Spleen (tissue), 7 donors: ENCODE measurements around the gene C2CD2.

Experiments
- CTCF ChIP-seq, 11 experiments: fragments of 200-600 bp in 7 of 11; fragments of 450-650 bp in 4 of 11; sonication (generic) in 4 of 11; IDR thresholded peaks in 8 of 11; conservative IDR thresholded peaks in 3 of 11; 1 replicate in 7 of 11; 2 replicates in 4 of 11; pipeline versions ENCODE4 v1.4.0 to v1.8.0; 2016 to 2021; ENCODE audit warnings: antibody characterized with exemption in 11 of 11, inconsistent platforms in 4 of 11, mild to moderate bottlenecking in 1 of 11
- POLR2A ChIP-seq, 3 donors: fragments of 450-650 bp; IDR thresholded peaks; one replicate each; pipeline ENCODE4 v1.5.1; 2017; ENCODE audit warnings: antibody characterized with exemption in 3 of 3, mild to moderate bottlenecking in 1 of 3
- POLR2AphosphoS5 ChIP-seq, 3 donors: sonication (generic); formaldehyde crosslinking; IDR thresholded peaks; one replicate each; pipeline ENCODE4 v1.5.1; 2017; ENCODE audit warnings: antibody characterized with exemption in 3 of 3
- donor health status: DM: no; HTN: no; CAD: no; lungs with moderate emphysema.
- donor health status: DM: no; HTN: no; CAD: no.
- donor health status: DM: no; HTN: no; CAD: no.

DNA sequence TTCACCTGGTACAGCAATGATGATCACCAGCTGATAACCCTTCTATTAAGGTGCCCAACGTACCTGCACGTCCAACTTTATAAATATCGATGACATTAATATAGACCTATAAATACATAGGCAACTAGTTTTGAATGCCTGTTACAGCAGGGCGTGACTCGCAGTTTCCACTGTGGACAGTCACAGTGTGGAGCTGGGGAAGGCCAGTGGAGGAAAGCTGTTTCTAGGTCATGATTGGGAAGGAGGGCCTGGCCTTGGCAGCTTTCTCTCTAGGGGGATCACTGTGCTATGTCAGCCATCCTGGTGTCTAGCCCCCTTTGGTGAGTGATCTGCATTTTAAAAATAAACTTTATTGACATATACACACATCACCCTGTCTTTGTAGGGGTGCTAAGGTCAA, 70.2 kb downstream of the C2CD2 start:
- no peak for TF ChIP-seq POLR2AphosphoS5 (IDR thresholded peaks at IDR 0.05)
- no peak for TF ChIP-seq CTCF (IDR thresholded peaks at IDR 0.05 in 8 of 11, conservative IDR thresholded peaks at IDR 0.05 in 3 of 11)
- no peak for TF ChIP-seq POLR2A (IDR thresholded peaks at IDR 0.05)
